Muscle of leg (tissue), 11 donors: ENCODE results near the gene NXPE4. TPM values are rescaled to one million over a fixed set of nuclear protein-coding genes. Genes with fewer than 3 reads are reported as not detected.
"Not testable (repeated sequence)": the region's sequence is repeated elsewhere in the genome, so short reads cannot be mapped to it uniquely, and the experiment has no call there.

Source experiments
- DNase-seq: peaks from one replicate; pipeline ENCODE4 v3.0.0; 2013
- H3K27ac ChIP-seq: one replicate; pipeline ENCODE4 v1.5.1; 2013; ENCODE audit warnings: mild to moderate bottlenecking, low read length, control low read depth
- H3K27me3 ChIP-seq: one replicate; pipeline ENCODE4 v1.6.1; 2013; ENCODE audit warnings: low read length; ENCODE audit not compliant: control insufficient read depth, insufficient read depth
- H3K36me3 ChIP-seq: one replicate; pipeline ENCODE4 v1.6.1; 2013; ENCODE audit warnings: low read length; ENCODE audit not compliant: control insufficient read depth, insufficient read depth
- H3K4me1 ChIP-seq: one replicate; pipeline ENCODE4 v1.6.1; 2013; ENCODE audit warnings: low read length; ENCODE audit not compliant: control insufficient read depth, insufficient read depth
- H3K4me3 ChIP-seq: one replicate; pipeline ENCODE4 v1.5.1; 2013; ENCODE audit warnings: low read length, control low read depth
- H3K9me3 ChIP-seq: replicated peaks from 2 replicates; pipeline ENCODE4 v1.6.1; 2013; ENCODE audit warnings: low read depth, low read length; ENCODE audit not compliant: control insufficient read depth
- WGBS: methylation state at CpG from one replicate; pipeline ENCODE4 v1.1.5; 2013; ENCODE audit warnings: missing lambda C conversion rate; ENCODE audit not compliant: insufficient coverage; 5-methylcytosine and 5-hydroxymethylcytosine counted together
- polyA plus RNA-seq, 8 donors: library from polyadenylated mRNA; unstranded; fragments of 120-200 nt; gene quantifications; one replicate each; pipeline versions ENCODE4 v1.2.1 to v1.2.3, GENCODE V29; 2013; ENCODE audit warnings: inconsistent platforms in 1 of 8, low replicate concordance in 1 of 8; ENCODE audit not compliant: insufficient read length in 8 of 8, insufficient read depth in 1 of 8
- total RNA-seq: library from RNA; stranded (reverse); fragments of 120-200 nt; gene quantifications from one replicate; pipeline ENCODE4 v1.2.4, GENCODE V29; 2013

The NXPE4 gene
- total and polyA plus RNA-seq, 9 donors = 0.13 TPM; not detected in 8

DNA sequence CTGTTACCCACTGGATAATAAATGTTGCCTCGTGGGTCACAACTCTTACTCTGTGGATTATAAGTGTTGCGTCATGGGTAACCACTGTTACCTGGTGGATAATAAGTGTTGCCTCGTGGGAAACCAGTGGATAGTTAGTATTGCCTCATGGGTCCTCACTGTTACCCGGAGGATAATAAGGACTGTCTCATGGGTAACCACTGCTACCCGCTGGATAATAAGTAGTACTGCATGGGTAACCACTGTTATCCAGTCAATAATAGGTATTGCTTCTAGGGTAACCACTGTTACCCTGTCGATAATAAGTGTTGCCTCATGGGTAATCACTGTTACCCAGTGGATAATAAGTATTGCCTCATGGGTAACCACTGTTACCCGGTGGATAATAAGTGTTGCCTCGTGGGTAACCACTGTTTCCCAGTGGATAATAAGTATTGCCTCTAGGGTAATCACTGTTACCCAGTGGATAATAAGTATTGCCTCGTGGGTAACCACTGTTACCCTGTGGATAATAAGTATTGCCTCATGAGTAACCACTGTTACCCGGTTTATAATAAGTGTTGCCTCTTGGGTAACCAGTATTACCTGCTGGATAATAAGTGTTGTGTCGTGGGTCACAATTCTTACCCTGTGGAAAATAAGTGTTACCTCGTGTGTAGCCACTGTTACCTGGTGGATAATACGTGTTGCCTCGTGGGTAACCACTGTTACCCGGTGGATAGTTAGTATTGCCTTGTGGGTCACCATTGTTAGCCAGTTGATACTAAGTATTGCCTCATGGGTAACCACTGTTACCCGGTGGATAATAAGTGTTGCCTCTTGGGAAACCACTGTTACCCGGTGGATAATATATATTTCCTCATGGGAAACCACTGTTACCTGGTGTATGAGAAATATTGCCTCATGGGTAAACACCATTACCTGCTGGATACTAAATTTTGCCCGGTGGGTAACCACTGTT lies 15.7 kb upstream of the NXPE4 start:
- Histone ChIP-seq H3K27me3 (no peaks in the 10 kb centered on the region), H3K36me3 (no peaks in the 10 kb centered on the region), H3K4me1 (no peaks in the 10 kb centered on the region), H3K9me3 (peaks cover 70% of the 10 kb centered on the region), H3K27ac (no peak overlapping the region), H3K4me3 (no peak overlapping the region)
- WGBS = 90% methylated on average over 13 of the region's 18 CpGs
- DNase-seq = no peak

DNA sequence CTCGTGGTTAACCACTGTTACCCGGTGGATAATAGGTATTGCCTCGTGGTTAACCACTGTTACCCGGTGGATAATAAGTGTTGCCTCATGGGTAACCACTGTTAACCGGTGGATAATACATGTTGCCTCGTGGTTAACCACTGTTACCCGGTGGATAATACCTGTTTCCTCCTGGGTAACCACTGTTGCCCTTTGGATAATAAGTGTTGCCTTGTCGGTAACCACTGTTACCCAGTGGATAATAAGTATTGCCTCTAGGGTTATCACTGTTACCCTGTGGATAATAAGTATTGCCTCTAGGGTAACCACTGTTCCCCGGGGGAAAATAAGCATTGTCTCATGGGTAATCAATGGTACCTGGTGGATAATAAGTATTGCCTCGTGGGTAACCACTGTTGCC lies 15.0 kb upstream of the NXPE4 start:
- H3K27me3 ChIP-seq = no peaks in the 10 kb centered on the region
- no peaks in the 10 kb centered on the region for H3K4me1 ChIP-seq
- no peak for DNase-seq
- H3K27ac ChIP-seq = no peak overlapping the region
- H3K36me3 ChIP-seq = no peaks in the 10 kb centered on the region
- WGBS = 96% methylated on average over 9 of the region's 10 CpGs
- no peak overlapping the region for H3K4me3 ChIP-seq
- H3K9me3 ChIP-seq = peaks cover 64% of the 10 kb centered on the region

DNA sequence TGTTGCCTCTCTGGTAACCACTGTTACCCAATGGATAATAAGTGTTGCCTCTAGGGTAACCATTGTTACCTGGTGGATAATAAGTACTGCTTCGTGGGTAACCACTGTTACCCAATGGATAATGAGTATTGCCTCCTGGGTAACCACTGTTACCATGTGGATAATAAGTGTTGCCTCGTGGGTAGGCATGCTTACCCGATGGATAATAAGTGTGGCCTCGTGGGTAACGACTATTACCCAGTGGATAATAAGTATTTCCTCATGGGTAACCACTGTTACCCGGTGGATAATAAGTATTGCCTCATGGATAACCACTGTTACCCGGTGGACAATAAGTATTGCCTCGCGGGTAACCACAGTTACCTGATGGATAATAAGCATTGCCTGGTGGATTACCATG lies 13.8 kb upstream of the NXPE4 start:
- H3K9me3 ChIP-seq = peaks cover 56% of the 10 kb centered on the region
- no peaks in the 10 kb centered on the region for H3K4me1 ChIP-seq
- no peak overlapping the region for H3K27ac ChIP-seq
- H3K36me3 ChIP-seq = no peaks in the 10 kb centered on the region
- no peaks in the 10 kb centered on the region for H3K27me3 ChIP-seq
- no peak overlapping the region for H3K4me3 ChIP-seq
- 84% methylated on average over 9 of the region's 9 CpGs for WGBS
- no peak for DNase-seq

DNA sequence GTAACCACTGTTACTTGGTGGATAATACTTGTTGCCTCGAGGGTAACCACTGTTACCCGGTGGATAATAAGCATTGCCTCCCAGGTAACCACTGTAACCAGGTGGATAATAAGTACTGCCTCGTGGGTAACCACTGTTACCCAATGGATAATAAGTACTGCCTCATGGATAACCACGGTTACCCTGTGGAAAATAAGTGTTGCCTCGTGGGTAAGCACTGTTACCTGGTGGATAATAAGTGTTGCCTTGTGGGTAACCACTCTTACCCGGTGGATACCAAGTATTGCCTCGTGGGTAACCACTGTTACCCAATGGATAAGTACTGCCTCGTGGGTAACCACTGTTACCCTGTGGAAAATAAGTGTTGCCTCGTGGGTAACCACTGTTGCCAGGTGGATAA lies 13.0 kb upstream of the NXPE4 start:
- H3K4me3 ChIP-seq, H3K4me1 ChIP-seq, H3K27me3 ChIP-seq, H3K36me3 ChIP-seq, H3K27ac ChIP-seq, DNase-seq: not testable (repeated sequence)
- 78% methylated on average over 5 of the region's 9 CpGs for WGBS
- H3K9me3 ChIP-seq = peaks cover 48% of the 10 kb centered on the region

DNA sequence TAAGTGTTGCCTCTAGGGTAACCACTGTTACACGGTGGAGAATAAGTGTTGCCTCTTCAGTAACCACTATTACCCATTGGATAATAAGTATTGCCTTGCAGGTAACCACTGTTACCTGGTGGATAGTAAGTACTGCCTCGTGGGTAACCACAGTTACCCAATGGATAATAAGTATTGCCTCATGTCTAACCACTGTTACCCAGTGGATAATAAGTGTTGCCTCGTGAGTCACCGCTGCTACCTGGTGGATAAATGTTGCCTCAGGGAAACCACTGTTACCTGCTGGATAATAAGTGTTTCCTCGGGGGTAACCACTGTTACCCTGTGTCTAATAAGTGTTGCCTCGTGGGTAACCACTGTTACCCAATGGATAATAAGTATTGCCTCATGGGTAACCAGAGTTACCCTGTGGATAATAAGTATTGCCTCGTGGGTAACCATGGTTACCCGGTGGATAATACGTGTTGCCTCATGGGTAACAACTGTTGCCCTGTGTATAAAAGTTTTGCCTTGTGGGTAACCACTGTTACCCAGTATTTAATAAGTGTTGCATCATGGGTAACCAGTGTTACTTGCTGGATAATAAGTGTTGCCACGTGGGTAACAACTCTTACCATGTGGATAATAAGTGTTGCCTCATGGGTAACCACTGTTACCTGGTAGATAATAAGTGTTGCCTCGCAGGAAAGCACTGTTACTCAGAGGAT lies 12.3 kb upstream of the NXPE4 start:
- Histone ChIP-seq H3K27me3 (no peaks in the 10 kb centered on the region), H3K27ac (no peak overlapping the region), H3K36me3 (no peaks in the 10 kb centered on the region), H3K9me3 (peaks cover 42% of the 10 kb centered on the region), H3K4me1 (no peaks in the 10 kb centered on the region), H3K4me3 (no peak overlapping the region)
- DNase-seq = no peak
- WGBS = 87% methylated on average over 8 of the region's 11 CpGs

DNA sequence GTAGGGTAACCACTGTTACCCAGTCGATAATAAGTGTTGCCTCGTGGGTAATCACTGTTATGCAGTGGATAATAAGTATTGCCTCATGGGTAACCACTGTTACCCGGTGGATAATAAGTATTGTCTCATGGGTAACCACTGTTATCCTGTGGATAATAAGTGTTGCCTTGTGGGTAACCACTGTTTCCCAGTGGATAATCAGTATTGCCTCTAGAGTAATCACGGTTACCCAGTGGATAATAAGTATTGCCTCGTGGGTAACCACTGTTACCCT lies 11.2 kb upstream of the NXPE4 start:
- H3K4me1 ChIP-seq, DNase-seq, H3K36me3 ChIP-seq, H3K4me3 ChIP-seq, H3K27ac ChIP-seq, H3K27me3 ChIP-seq: not testable (repeated sequence)
- H3K9me3 ChIP-seq = peaks cover 32% of the 10 kb centered on the region
- WGBS = 88% methylated on average over 5 of the region's 5 CpGs

DNA sequence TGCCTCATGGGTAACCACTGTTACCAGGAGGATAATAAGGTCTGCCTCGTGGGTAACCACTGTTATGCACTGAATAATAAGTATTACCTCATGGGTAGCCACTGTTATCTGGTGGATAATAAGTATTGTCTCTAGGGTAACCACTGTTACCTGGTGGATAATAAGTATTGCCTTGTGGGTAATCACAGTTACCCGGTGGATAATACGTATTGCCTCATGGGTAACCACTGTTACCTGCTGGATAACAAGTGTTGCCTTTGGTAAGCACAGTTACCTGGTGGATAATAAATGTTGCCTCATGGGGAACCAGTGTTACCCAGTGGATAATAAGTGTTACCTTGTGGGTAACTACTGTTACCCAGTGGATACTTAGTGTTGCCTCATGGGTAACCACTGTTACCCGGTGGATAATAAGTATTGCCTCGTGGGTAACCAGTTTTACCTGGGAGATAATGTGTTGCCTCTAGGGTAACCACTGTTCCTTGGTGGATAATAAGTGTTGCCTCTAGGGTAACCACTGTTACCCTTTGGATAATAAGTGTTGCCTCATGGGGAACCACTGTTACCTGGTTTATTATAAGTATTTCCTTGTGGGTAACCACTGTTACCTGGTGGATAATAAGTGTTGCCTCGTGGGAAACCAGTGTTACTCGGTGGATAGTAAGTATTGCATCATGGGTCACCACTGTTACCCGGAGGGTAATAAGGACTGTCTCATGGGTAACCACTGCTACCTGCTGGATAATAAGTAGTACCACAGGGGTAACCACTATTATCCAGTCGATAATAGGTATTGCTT lies 10.6 kb upstream of the NXPE4 start:
- Histone ChIP-seq H3K4me3 (no peak overlapping the region), H3K27ac (no peak overlapping the region), H3K27me3 (no peaks in the 10 kb centered on the region), H3K4me1 (no peaks in the 10 kb centered on the region), H3K9me3 (peaks cover 29% of the 10 kb centered on the region), H3K36me3 (no peaks in the 10 kb centered on the region)
- 95% methylated on average over 9 of the region's 9 CpGs for WGBS
- DNase-seq = no peak

DNA sequence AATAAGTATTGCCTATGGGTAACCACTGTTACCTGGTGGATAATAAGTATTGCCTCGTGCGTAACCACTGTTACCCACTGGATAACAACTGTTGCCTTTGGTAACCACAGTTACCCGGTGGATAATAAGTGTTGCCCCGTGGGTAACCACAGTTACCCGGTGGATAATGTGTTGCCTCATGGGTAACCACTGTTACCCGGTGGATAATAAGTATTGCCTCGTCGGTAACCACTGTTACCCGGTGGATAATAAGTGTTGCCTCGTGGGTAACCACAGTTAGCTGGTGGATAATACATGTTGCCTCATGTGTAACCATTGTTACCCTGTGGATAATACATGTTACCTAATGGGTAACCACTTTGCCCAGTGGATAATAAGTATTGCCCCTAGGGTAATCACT lies 9.8 kb upstream of the NXPE4 start:
- WGBS = 89% methylated on average over 10 of the region's 10 CpGs
- Histone ChIP-seq H3K4me3 (no peak overlapping the region), H3K9me3 (peaks cover 22% of the 10 kb centered on the region), H3K4me1 (no peaks in the 10 kb centered on the region), H3K27ac (no peak overlapping the region), H3K27me3 (no peaks in the 10 kb centered on the region), H3K36me3 (no peaks in the 10 kb centered on the region)
- DNase-seq = no peak

DNA sequence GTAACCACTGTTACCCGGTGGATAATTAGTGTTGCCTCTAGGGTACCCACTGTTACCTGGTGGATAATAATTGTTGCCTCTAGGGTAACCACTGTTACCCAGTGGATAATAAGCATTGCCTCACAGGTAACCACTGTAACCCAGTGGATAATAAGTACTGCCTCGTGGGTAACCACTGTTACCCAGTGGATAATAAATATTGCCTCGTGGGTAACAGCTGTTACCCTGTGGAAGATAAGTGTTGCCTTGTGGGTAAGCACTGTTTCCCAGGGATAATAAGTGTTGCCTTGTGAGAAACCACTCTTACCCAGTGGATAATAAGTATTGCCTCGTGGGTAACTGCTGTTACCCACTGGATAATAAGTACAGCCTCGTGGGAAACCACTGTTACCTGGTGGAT lies 9.3 kb upstream of the NXPE4 start:
- Histone ChIP-seq H3K9me3 (peaks cover 19% of the 10 kb centered on the region), H3K36me3 (no peaks in the 10 kb centered on the region), H3K27ac (no peak overlapping the region), H3K4me1 (no peaks in the 10 kb centered on the region), H3K4me3 (no peak overlapping the region), H3K27me3 (no peaks in the 10 kb centered on the region)
- 85% methylated on average over 5 of the region's 5 CpGs for WGBS
- no peak for DNase-seq

DNA sequence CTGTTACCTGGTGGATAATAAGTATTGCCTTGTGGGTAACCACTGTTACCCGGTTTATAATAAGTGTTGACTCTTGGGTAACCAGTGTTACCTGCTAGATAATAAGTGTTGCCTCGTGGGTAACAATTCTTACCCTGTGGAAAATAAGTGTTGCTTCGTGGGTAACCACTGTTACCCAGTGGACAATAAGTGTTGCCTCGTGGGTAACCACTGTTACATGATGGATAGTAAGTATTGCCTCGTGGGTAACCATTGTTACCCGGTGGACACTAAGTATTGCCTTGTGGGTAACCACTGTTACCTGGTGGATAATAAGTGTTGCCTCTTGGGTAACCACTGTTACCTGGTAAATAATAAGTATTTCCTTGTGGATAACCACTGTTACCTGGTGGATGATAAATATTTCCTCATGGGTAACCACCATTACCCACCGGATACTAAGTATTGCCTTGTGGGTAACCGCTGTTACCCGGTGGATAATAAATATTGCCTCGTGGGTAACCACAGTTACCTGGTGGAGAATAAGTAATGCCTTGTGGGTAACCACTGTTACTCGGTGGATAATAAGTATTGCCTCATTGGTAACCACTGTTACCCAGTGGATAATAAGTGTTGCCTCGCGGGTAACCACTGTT lies 8.7 kb upstream of the NXPE4 start:
- H3K9me3 ChIP-seq = peaks cover 15% of the 10 kb centered on the region
- WGBS = 88% methylated on average over 10 of the region's 13 CpGs
- H3K4me3 ChIP-seq = no peak overlapping the region
- H3K27ac ChIP-seq = no peak overlapping the region
- no peaks in the 10 kb centered on the region for H3K27me3 ChIP-seq
- DNase-seq = no peak
- no peaks in the 10 kb centered on the region for H3K36me3 ChIP-seq
- H3K4me1 ChIP-seq = no peaks in the 10 kb centered on the region
